GM12864 (cell line): Measurements from ENCODE around the gene SORBS1.

Source experiments
- DNase-seq: peaks from one replicate; pipeline ENCODE4 v3.0.0-alpha.2; 2011; ENCODE audit warnings: low read depth
- H3K4me3 ChIP-seq: 2 replicates; pipeline ENCODE4 v1.5.1; 2011; ENCODE audit warnings: mild to moderate bottlenecking, low read depth, low read length, control low read depth
- CTCF ChIP-seq: IDR thresholded peaks from 2 replicates; pipeline ENCODE4 v1.5.1; 2011; ENCODE audit warnings: low read depth, mild to moderate bottlenecking, moderate library complexity, low read length, control low read depth, inconsistent platforms; ENCODE audit errors: missing control alignments

SORBS1 gene

DNA sequence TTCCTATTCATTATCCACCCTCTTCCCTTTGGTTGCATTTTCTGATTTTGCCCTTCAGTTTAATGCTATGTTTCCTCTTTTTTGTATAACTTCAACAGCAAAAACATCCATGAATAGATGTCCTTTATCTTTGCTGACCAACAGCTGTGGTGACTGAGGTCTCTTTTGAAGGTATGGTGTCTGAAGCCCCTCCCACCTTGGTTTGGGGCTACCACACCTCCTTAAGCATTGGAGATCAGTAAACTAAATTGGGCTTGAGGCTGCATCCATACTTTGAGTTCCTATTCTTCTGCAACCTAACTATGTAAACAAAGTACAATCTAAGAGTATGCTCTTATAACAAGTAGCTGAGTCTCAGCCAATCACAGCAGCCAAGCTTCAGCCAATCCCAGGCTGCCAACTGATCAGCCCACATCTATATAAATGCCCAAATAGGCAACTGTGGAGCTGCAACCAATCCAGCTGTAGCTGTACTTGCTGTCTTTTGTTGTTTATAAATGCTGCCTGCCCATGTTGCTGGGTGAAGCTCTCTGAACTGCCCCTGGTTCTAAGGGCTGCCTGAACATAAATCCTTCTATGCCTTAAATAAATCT, 201.0 kb downstream of the SORBS1 start:
- no peak for TF ChIP-seq CTCF
- peak; percentile 27 for DNase-seq
- no peak overlapping the region for H3K4me3 ChIP-seq

DNA sequence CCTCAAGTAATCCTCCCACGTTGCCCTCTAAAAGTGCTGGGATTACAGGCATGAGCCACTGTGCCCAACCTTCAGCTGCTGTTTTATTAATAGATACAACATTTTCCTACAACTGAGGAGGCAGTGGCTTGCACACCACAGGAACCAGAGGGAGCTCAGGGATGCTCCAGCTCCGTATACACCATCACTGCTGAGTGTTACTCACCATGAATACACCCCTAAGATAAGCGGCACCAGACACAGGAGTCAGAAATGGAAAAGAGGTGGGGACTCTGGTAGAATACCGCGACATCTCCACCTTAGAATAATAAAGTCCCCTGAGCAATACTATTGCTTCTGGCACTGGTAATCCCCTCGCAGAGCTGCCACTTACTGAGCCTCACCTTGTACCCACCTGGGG, 201.7 kb downstream of the SORBS1 start:
- TF ChIP-seq CTCF = no peak
- DNase-seq = no peak
- H3K4me3 ChIP-seq = no peak overlapping the region

GRCh38 chr10:95356190-95356955, 204.8 kb downstream of the SORBS1 start:
- no peak overlapping the region for H3K4me3 ChIP-seq
- TF ChIP-seq CTCF = no peak
- no peak for DNase-seq

GRCh38 chr10:95355301-95355700, 205.9 kb downstream of the SORBS1 start:
- no peak overlapping the region for H3K4me3 ChIP-seq
- no peak for TF ChIP-seq CTCF
- no peak for DNase-seq

GRCh38 chr10:95354110-95354509, 207.1 kb downstream of the SORBS1 start:
- TF ChIP-seq CTCF = no peak
- DNase-seq = no peak
- H3K4me3 ChIP-seq = no peak overlapping the region

DNA sequence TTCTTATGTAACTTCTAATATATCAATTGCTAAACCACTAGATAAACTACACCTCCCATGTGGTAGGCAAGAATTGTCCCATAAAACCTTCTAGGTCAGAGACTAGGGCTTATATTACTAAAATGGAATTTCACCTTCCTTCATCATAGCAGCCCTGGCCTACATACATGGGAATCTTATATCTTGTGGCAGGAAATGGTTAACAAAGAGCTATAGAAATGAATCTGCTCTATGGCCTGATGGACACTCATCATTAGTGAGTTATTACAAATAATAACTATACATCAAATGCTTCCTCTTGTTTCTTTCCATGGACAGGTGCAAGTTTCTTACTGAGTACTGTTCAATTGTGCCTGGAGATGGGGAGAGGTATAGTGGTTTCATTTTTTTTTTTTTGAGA, 208.0 kb downstream of the SORBS1 start:
- H3K4me3 ChIP-seq = no peak overlapping the region
- TF ChIP-seq CTCF = no peak
- no peak for DNase-seq

DNA sequence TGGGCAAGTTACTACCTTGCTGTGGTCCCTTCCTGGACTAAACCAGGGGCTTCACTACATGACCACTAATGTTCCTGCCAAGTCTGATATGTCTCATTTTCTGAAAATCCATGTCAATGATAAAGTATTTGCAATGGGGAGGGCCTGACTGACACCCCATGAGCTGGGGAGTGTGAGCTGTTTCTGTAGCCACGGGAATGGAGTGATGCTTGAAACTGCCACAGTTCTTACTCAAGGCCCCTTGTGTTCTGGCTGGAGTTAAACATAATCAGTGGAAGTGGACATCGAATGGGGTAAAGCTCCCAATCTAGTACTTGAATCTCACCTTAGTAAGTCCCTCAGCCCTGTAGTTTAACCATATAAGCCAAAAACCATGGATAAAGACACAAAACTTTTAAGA, 208.5 kb downstream of the SORBS1 start:
- H3K4me3 ChIP-seq = no peak overlapping the region
- no peak for TF ChIP-seq CTCF
- DNase-seq = no peak
